Measurements from ENCODE around the gene PRKAR1A. TPM values are rescaled to one million over a fixed set of nuclear protein-coding genes. Genes with fewer than 3 reads are reported as not detected.
A peak's percentile ranks its signal among the peaks of the same experiment; 100 is the strongest.
"Not testable (repeated sequence)": the region's sequence is repeated elsewhere in the genome, so short reads cannot be mapped to it uniquely, and the experiment has no call there.

The PRKAR1A gene
- total RNA-seq, result 100 to 1,000 TPM; 137 to 310 (median 169) TPM

- H3K4me3 ChIP-seq, result peak within 1 kb of the TSS; percentile 73 to 96 (median 81)
- ATAC-seq (replicated peaks in 6 of 8), result peak; percentile 80 to 91 (median 86)
- H3K4me1 ChIP-seq (replicated peaks in 1 of 2), result peaks cover 12 to 20% of the 10 kb centered on the region in 2 donors
- 0% methylated on average over 2 to 8 of the region's 81 CpGs; no CpG with 5 or more reads in 7 of the 10 experiments for WGBS, 10 experiments
- in situ Hi-C loops (cut with MboI; ENCODE audit: low pct_unique_long_range_greater_than_20kb in 2 of 9, low sequenced_read_pairs in 9 of 9, unreplicated experiment in 9 of 9), result no loop called here
- peak within 1 kb of the TSS; percentile 97 to 98 for H3K27ac ChIP-seq
Measured at GRCh38 chr17:68512247-68512959, at the start of gene PRKAR1A. Gene PRKAR1A, plus strand, starts transcription at chr17:68512430. Its CDS starts 2,970 bp downstream, at chr17:68515400.

- ATAC-seq (replicated peaks in 6 of 8), result no peak
- in situ Hi-C loops (cut with MboI; ENCODE audit: low pct_unique_long_range_greater_than_20kb in 2 of 9, low sequenced_read_pairs in 9 of 9, unreplicated experiment in 9 of 9), result loop anchor here in 4 of 9 experiments (25.0 kb wide), 3 partner anchors 201 to 301 kb away; no protein-coding TSS in a partner anchor
- no peak overlapping the region for H3K27ac ChIP-seq
- peaks cover 14 to 37% of the 10 kb centered on the region in 2 donors for H3K4me1 ChIP-seq (replicated peaks in 1 of 2)
- H3K4me3 ChIP-seq, result no peak overlapping the region
- 10 to 100% (median 44%) methylated on average over 2 to 5 of the region's 6 CpGs for WGBS, 10 experiments
Measured at GRCh38 chr17:68463211-68464019, 48.8 kb upstream of the PRKAR1A start.

GRCh38 chr17:68468334-68468733 is 43.9 kb upstream of the PRKAR1A start:
- ATAC-seq (replicated peaks in 6 of 8), result no peak
- WGBS, 10 experiments, result 28 to 100% (median 62%) methylated on average over 2 to 5 of the region's 5 CpGs

GRCh38 chr17:68468788-68469187 is 43.4 kb upstream of the PRKAR1A start:
- in situ Hi-C loops (cut with MboI; ENCODE audit: low pct_unique_long_range_greater_than_20kb in 2 of 9, low sequenced_read_pairs in 9 of 9, unreplicated experiment in 9 of 9), result loop anchor here in 4 of 9 experiments (25.0 kb wide), 3 partner anchors 206 to 306 kb away; no protein-coding TSS in a partner anchor
- WGBS, 10 experiments, result 43 to 100% (median 75%) methylated on average over 1 of the region's 1 CpG; no CpG with 5 or more reads in 3 of the 10 experiments
- H3K27ac ChIP-seq, result no peak overlapping the region
- no peaks in the 10 kb centered on the region for H3K4me1 ChIP-seq (replicated peaks in 1 of 2)
- peak in 1 of 8 experiments; percentile 57 for ATAC-seq (replicated peaks in 6 of 8)
- H3K4me3 ChIP-seq, result no peak overlapping the region

More at GRCh38 chr17:68468334-68468733, 43.9 kb upstream of the PRKAR1A start:
- H3K4me1 ChIP-seq (replicated peaks in 1 of 2), result peaks cover 0 to under 1% of the 10 kb centered on the region in 2 donors
- in situ Hi-C loops (cut with MboI; ENCODE audit: low pct_unique_long_range_greater_than_20kb in 2 of 9, low sequenced_read_pairs in 9 of 9, unreplicated experiment in 9 of 9), result loop anchor here in 4 of 9 experiments (25.0 kb wide), 3 partner anchors 206 to 306 kb away; no protein-coding TSS in a partner anchor
- H3K4me3 ChIP-seq, result no peak overlapping the region
- H3K27ac ChIP-seq, result no peak overlapping the region

- H3K4me3 ChIP-seq, result no peak overlapping the region
- in situ Hi-C loops (cut with MboI; ENCODE audit: low pct_unique_long_range_greater_than_20kb in 2 of 9, low sequenced_read_pairs in 9 of 9, unreplicated experiment in 9 of 9), result loop anchor here in 4 of 9 experiments (25.0 kb wide), 3 partner anchors 209 to 309 kb away; no protein-coding TSS in a partner anchor
- ATAC-seq (replicated peaks in 6 of 8), result no peak
- 80 to 100% (median 100%) methylated on average over 1 of the region's 1 CpG; no CpG with 5 or more reads in 6 of the 10 experiments for WGBS, 10 experiments
- no peaks in the 10 kb centered on the region for H3K4me1 ChIP-seq (replicated peaks in 1 of 2)
- no peak overlapping the region for H3K27ac ChIP-seq
Measured at GRCh38 chr17:68470961-68471360, 41.3 kb upstream of the PRKAR1A start.

GRCh38 chr17:68480885-68481284 is 31.3 kb upstream of the PRKAR1A start:
- in situ Hi-C loops (cut with MboI; ENCODE audit: low pct_unique_long_range_greater_than_20kb in 2 of 9, low sequenced_read_pairs in 9 of 9, unreplicated experiment in 9 of 9), result no loop called here
- no peak for ATAC-seq (replicated peaks in 6 of 8)

GRCh38 chr17:68482576-68483041 is 29.6 kb upstream of the PRKAR1A start:
- 39 to 78% (median 56%) methylated on average over 1 to 4 of the region's 4 CpGs for WGBS, 10 experiments
- in situ Hi-C loops (cut with MboI; ENCODE audit: low pct_unique_long_range_greater_than_20kb in 2 of 9, low sequenced_read_pairs in 9 of 9, unreplicated experiment in 9 of 9), result no loop called here

More at GRCh38 chr17:68480885-68481284, 31.3 kb upstream of the PRKAR1A start:
- Histone ChIP-seq H3K27ac (no peak overlapping the region), H3K4me3 (no peak overlapping the region), H3K4me1 (replicated peaks in 1 of 2) (peaks cover 0 to 8% of the 10 kb centered on the region in 2 donors)
- WGBS, 10 experiments, result 44 to 100% (median 82%) methylated on average over 1 to 4 of the region's 4 CpGs; no CpG with 5 or more reads in 1 of the 10 experiments

GRCh38 chr17:68484458-68484857 is 27.8 kb upstream of the PRKAR1A start:
- no peak overlapping the region for H3K4me3 ChIP-seq
- 17 to 65% (median 31%) methylated on average over 1 to 2 of the region's 2 CpGs; no CpG with 5 or more reads in 1 of the 10 experiments for WGBS, 10 experiments
- ATAC-seq (replicated peaks in 6 of 8), result no peak
- H3K4me1 ChIP-seq (replicated peaks in 1 of 2), result peaks cover 0 to 8% of the 10 kb centered on the region in 2 donors
- H3K27ac ChIP-seq, result no peak overlapping the region
- in situ Hi-C loops (cut with MboI; ENCODE audit: low pct_unique_long_range_greater_than_20kb in 2 of 9, low sequenced_read_pairs in 9 of 9, unreplicated experiment in 9 of 9), result no loop called here

More at GRCh38 chr17:68482576-68483041, 29.6 kb upstream of the PRKAR1A start:
- Histone ChIP-seq H3K27ac (no peak overlapping the region), H3K4me1 (replicated peaks in 1 of 2) (peaks cover 0 to 8% of the 10 kb centered on the region in 2 donors), H3K4me3 (no peak overlapping the region)
- no peak for ATAC-seq (replicated peaks in 6 of 8)

- ATAC-seq (replicated peaks in 6 of 8), result no peak
- peaks cover 0 to 2% of the 10 kb centered on the region in 2 donors for H3K4me1 ChIP-seq (replicated peaks in 1 of 2)
- in situ Hi-C loops (cut with MboI; ENCODE audit: low pct_unique_long_range_greater_than_20kb in 2 of 9, low sequenced_read_pairs in 9 of 9, unreplicated experiment in 9 of 9), result no loop called here
- H3K27ac ChIP-seq, result no peak overlapping the region
- no peak overlapping the region for H3K4me3 ChIP-seq
- 78 to 100% methylated on average over 2 of the region's 4 CpGs; no CpG with 5 or more reads in 8 of the 10 experiments for WGBS, 10 experiments
Measured at GRCh38 chr17:68489919-68490318, 22.3 kb upstream of the PRKAR1A start.

GRCh38 chr17:68491381-68492231 is 20.6 kb upstream of the PRKAR1A start:
- H3K4me1 ChIP-seq (replicated peaks in 1 of 2), result no peaks in the 10 kb centered on the region
- no peak overlapping the region for H3K4me3 ChIP-seq
- H3K27ac ChIP-seq, result no peak overlapping the region
- in situ Hi-C loops (cut with MboI; ENCODE audit: low pct_unique_long_range_greater_than_20kb in 2 of 9, low sequenced_read_pairs in 9 of 9, unreplicated experiment in 9 of 9), result no loop called here
- WGBS, 10 experiments, result 7 to 96% (median 80%) methylated on average over 2 to 11 of the region's 12 CpGs
- ATAC-seq (replicated peaks in 6 of 8), result peak in 2 of 8 experiments; percentile 32 to 72

- H3K4me3 ChIP-seq; H3K4me1 ChIP-seq (replicated peaks in 1 of 2); in situ Hi-C loops (cut with MboI; ENCODE audit: low pct_unique_long_range_greater_than_20kb in 2 of 9, low sequenced_read_pairs in 9 of 9, unreplicated experiment in 9 of 9); ATAC-seq (replicated peaks in 6 of 8); H3K27ac ChIP-seq: not testable (repeated sequence)
- WGBS, 10 experiments, result 75 to 100% (median 85%) methylated on average over 1 to 8 of the region's 8 CpGs; no CpG with 5 or more reads in 3 of the 10 experiments
Measured at GRCh38 chr17:68492394-68493054, 19.7 kb upstream of the PRKAR1A start.

Data from motor neuron (in vitro differentiated cells).